NCI-H1436 (cell line): ENCODE results near the gene PRDX3.

Experiments
- DNase-seq: peaks from one replicate; lab custom pipeline; 2025; lab: John Stamatoyannopoulos, UW

Gene PRDX3

GRCh38 chr10:119129721-119130120, 48.9 kb downstream of the PRDX3 start:
- no peak for DNase-seq

DNA sequence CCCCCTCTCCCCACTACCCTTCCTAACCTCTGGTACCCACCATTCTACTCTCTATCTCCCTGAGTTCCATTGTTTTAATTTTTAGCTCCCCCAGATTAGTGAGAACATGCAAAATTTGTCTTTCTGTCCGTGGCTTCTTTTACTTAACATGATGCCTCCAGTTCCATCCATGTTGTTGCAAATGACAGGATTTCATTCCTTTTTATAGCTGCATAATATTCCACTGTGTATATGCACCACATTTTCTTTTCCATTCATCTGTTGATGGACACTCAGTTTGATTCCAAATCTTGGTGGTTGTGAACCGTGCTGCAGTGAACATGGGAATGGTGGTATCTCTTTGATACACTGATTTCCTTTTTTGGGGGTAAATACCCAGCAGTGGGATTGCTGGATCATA, 52.7 kb downstream of the PRDX3 start:
- no peak for DNase-seq

DNA sequence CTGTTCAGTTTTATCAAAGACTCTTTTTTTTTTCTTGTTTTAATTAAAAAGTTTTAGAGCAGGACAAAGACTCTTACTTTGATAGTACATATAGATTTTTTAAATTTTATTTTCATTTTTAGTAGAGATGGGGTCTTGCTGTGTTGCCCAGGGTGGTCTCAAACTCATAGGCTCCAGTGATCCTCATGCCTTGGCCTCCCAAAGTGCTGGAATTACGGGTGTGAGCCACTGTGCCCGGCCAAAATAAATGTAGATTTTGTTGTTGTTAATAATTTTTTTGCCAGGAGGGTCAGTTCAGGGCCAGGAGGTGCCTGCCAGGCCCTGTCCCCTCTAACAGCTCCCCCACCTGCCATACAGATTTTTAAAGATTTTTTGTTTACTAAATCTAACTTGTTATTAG, 57.7 kb downstream of the PRDX3 start:
- DNase-seq, result no peak

DNA sequence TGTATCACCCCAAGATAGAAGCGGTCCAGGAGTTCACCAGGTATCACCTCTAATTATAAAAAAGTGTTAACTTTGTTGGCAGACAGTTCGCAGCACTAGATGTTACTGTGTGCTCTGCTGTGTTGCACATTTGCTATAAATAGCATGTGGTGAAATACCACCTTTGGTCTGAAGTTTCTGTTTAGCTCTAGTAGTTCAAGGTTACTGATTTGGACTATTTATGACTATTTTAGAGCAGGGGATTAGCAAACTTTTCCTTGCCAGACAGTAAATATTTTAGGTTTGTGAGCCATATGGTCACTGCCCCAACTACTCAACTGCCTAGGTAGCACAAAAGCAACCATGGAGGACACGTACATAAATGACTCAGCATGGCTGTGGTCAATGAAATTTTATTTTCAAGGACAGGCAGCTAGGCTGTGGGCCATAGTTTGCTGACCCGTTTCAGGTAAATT, 58.2 kb downstream of the PRDX3 start:
- no peak for DNase-seq

DNA sequence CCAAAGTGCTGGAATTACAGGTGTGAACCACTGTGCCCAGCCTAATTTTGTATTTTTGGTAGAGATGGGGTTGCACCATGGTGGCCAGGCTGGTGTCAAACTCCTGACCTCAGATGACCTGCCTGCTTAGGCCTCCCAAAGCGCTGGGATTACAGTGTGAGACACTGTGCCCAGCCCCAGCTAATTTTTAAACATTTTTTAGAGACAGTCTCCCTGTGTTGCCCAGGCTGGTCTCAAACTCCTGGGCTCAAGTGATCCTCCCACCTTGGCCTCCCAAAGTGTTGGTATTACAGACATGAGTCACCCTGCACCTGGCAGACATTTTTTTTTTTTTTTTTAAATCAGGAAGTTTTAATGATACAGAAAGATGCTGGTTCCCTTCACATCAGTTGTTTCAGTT, 59.2 kb downstream of the PRDX3 start:
- no peak for DNase-seq

GRCh38 chr10:119118231-119118630, 60.4 kb downstream of the PRDX3 start:
- no peak for DNase-seq
